IMR-90 (cell line): ENCODE data around the gene MALRD1. TPM values are rescaled to one million over a fixed set of nuclear protein-coding genes. Genes with fewer than 3 reads are reported as not detected.

Experiments
- ATAC-seq: fragments of 200-7000 bp; cut with Tn5 transposase; 2 replicates; pipeline ENCODE4 v1.9.1; 2020; ENCODE audit warnings: low read depth, mild to moderate bottlenecking, moderate library complexity
- BruUV-seq: library from RNA; stranded (reverse); fragments of 400-500 nt; replicated peaks from 2 replicates; lab custom pipeline; 2021; lab: Mats Ljungman, UMichigan
- CTCF ChIA-PET: fragments of 300-600 bp; formaldehyde crosslinking; extraction: SDS; loops from one replicate; lab custom pipeline; 2021; ENCODE audit warnings: antibody characterized with exemption; lab: Yijun Ruan, JAX
- POLR2A ChIA-PET: fragments of 300-600 bp; sonication (Branson Sonifier 250); formaldehyde crosslinking; loops from one replicate; lab custom pipeline; 2022; ENCODE audit warnings: antibody characterized with exemption; ENCODE audit not compliant: unreplicated experiment; lab: Charles Lee
- DNase-seq: peaks from one replicate; pipeline ENCODE4 v3.0.0; 2013
- H2AFZ ChIP-seq: replicated peaks from 2 replicates; pipeline ENCODE3; 2013; ENCODE audit warnings: low read length, mild to moderate bottlenecking; ENCODE audit not compliant: poor library complexity
- H2AK5ac ChIP-seq: 2 replicates; pipeline ENCODE4 v1.6.1; 2013; ENCODE audit warnings: low read depth, low read length, inconsistent platforms
- H2AK9ac ChIP-seq: replicated peaks from 2 replicates; pipeline ENCODE3; 2013; ENCODE audit warnings: mild to moderate bottlenecking, low read depth, low read length, moderate library complexity; ENCODE audit not compliant: poor library complexity
- H2BK120ac ChIP-seq: 2 replicates; pipeline ENCODE4 v1.6.1; 2013; ENCODE audit warnings: low read depth, low read length, inconsistent platforms
- H2BK15ac ChIP-seq: 3 replicates; pipeline ENCODE4 v1.6.1; 2013; ENCODE audit warnings: low read depth, low read length, inconsistent platforms
- H2BK20ac ChIP-seq: 2 replicates; pipeline ENCODE4 v1.6.1; 2013; ENCODE audit warnings: low read depth, mild to moderate bottlenecking, inconsistent platforms, low read length, moderate library complexity
- H2BK5ac ChIP-seq: 2 replicates; pipeline ENCODE4 v1.6.1; 2013; ENCODE audit warnings: mild to moderate bottlenecking, low read depth, low read length, inconsistent platforms; ENCODE audit not compliant: poor library complexity, severe bottlenecking
- H3K14ac ChIP-seq: replicated peaks from 2 replicates; pipeline ENCODE4 v1.6.1; 2013; ENCODE audit warnings: low read depth, low read length, inconsistent platforms
- H3K18ac ChIP-seq: 2 replicates; pipeline ENCODE4 v1.6.1; 2013; ENCODE audit warnings: low read depth, low read length, control low read depth
- H3K23ac ChIP-seq: 2 replicates; pipeline ENCODE4 v1.6.1; 2013; ENCODE audit warnings: low read depth, low read length, inconsistent platforms
- H3K27ac ChIP-seq: 2 replicates; pipeline ENCODE4 v1.5.1; 2013; ENCODE audit warnings: mild to moderate bottlenecking, control low read depth, low read length; ENCODE audit not compliant: insufficient read depth
- H3K27me3 ChIP-seq: 2 replicates; pipeline ENCODE4 v1.6.1; 2013; ENCODE audit warnings: low read length; ENCODE audit not compliant: control insufficient read depth, insufficient read depth
- H3K36me3 ChIP-seq: 2 replicates; pipeline ENCODE4 v1.6.1; 2013; ENCODE audit warnings: low read length, mixed read lengths; ENCODE audit not compliant: control insufficient read depth, insufficient read depth
- H3K4ac ChIP-seq: 2 replicates; pipeline ENCODE4 v1.6.1; 2013; ENCODE audit warnings: low read depth, low read length, inconsistent platforms
- H3K4me1 ChIP-seq: 2 replicates; pipeline ENCODE4 v1.6.1; 2013; ENCODE audit warnings: low read length, mixed read lengths; ENCODE audit not compliant: control insufficient read depth, insufficient read depth
- H3K4me2 ChIP-seq: 2 replicates; pipeline ENCODE4 v1.6.1; 2013; ENCODE audit warnings: low read depth, mild to moderate bottlenecking, control low read depth, low read length, moderate library complexity
- H3K4me3 ChIP-seq: 2 replicates; pipeline ENCODE4 v1.5.1; 2013; ENCODE audit warnings: low read depth, mild to moderate bottlenecking, control low read depth, low read length, moderate library complexity; ENCODE audit not compliant: insufficient read depth
- H3K56ac ChIP-seq: 2 replicates; pipeline ENCODE4 v1.6.1; 2013; ENCODE audit warnings: low read length, inconsistent platforms; ENCODE audit not compliant: insufficient read depth; ENCODE audit errors: extremely low read depth
- H3K79me1 ChIP-seq, 2 experiments: 2 replicates each; pipeline ENCODE4 v1.6.1; 2013; ENCODE audit warnings: low read length in 2 of 2, inconsistent platforms in 1 of 2, low read depth in 1 of 2
- H3K9ac ChIP-seq: 2 replicates; pipeline ENCODE4 v1.6.1; 2013; ENCODE audit warnings: low read depth, low read length, control low read depth
- H3K9me1 ChIP-seq: 2 replicates; pipeline ENCODE4 v1.6.1; 2013; ENCODE audit warnings: low read length, inconsistent platforms; ENCODE audit not compliant: insufficient read depth
- H3K9me3 ChIP-seq: 2 replicates; pipeline ENCODE4 v1.6.1; 2013; ENCODE audit warnings: low read length; ENCODE audit not compliant: control insufficient read depth, insufficient read depth
- H4K20me1 ChIP-seq: 2 replicates; pipeline ENCODE4 v1.6.1; 2013; ENCODE audit warnings: low read length, inconsistent platforms; ENCODE audit not compliant: insufficient read depth
- H4K5ac ChIP-seq: 2 replicates; pipeline ENCODE4 v1.6.1; 2013; ENCODE audit warnings: mild to moderate bottlenecking, low read depth, low read length, control low read depth
- H4K8ac ChIP-seq, 2 experiments: 2 replicates each; pipeline ENCODE4 v1.6.1; 2013; ENCODE audit warnings: low read depth in 2 of 2, low read length in 2 of 2, control low read depth in 1 of 2, inconsistent platforms in 1 of 2
- H4K91ac ChIP-seq: 2 replicates; pipeline ENCODE4 v1.6.1; 2013; ENCODE audit warnings: low read depth, low read length, inconsistent platforms; ENCODE audit not compliant: insufficient read depth
- CEBPB ChIP-seq: IDR thresholded peaks from 2 replicates; pipeline ENCODE4 v1.6.1; 2012; ENCODE audit warnings: low read depth, low read length, improper control_type of control experiment
- CHD1 ChIP-seq: IDR thresholded peaks from 2 replicates; pipeline ENCODE4 v1.6.1; 2012; ENCODE audit warnings: low read depth, low read length, improper control_type of control experiment
- FOS ChIP-seq: fragments of 150-350 bp; IDR thresholded peaks from 2 replicates; pipeline ENCODE4 v1.6.1; 2016; ENCODE audit warnings: low read depth, low read length
- MAFK ChIP-seq: IDR thresholded peaks from 2 replicates; pipeline ENCODE4 v1.6.1; 2012; ENCODE audit warnings: low read depth, low read length, improper control_type of control experiment
- MAZ ChIP-seq: IDR thresholded peaks from 2 replicates; pipeline ENCODE4 v1.6.1; 2012; ENCODE audit warnings: low read depth, mild to moderate bottlenecking, low read length, improper control_type of control experiment, moderate library complexity, borderline replicate concordance
- MXI1 ChIP-seq: IDR thresholded peaks from 2 replicates; pipeline ENCODE4 v1.6.1; 2012; ENCODE audit warnings: low read depth, mild to moderate bottlenecking, low read length, moderate library complexity, borderline replicate concordance
- NFE2L2 ChIP-seq: fragments of 150-350 bp; IDR thresholded peaks from 2 replicates; pipeline ENCODE4 v1.6.1; 2016; ENCODE audit warnings: low read depth, mild to moderate bottlenecking, low read length
- POLR2A ChIP-seq: IDR thresholded peaks from 2 replicates; pipeline ENCODE4 v1.6.1; 2012; ENCODE audit warnings: mild to moderate bottlenecking, low read depth, low read length
- RAD21 ChIP-seq: IDR thresholded peaks from 2 replicates; pipeline ENCODE4 v1.6.1; 2012; ENCODE audit warnings: low read length, improper control_type of control experiment
- RFX5 ChIP-seq: IDR thresholded peaks from 2 replicates; pipeline ENCODE4 v1.8.0; 2012; ENCODE audit warnings: low read depth, mild to moderate bottlenecking, low read length, moderate library complexity
- SMC3 ChIP-seq: fragments of 150-350 bp; IDR thresholded peaks from 2 replicates; pipeline ENCODE4 v1.6.1; 2016; ENCODE audit warnings: low read depth, mild to moderate bottlenecking, antibody characterized with exemption, low read length, moderate library complexity
- WGBS, 2 experiments: methylation state at CpG; one replicate each; pipeline versions ENCODE4 v1.1.5 to v1.1.7; 2013; ENCODE audit warnings: missing lambda C conversion rate in 2 of 2; ENCODE audit not compliant: insufficient read length in 1 of 2; ENCODE audit errors: extremely low coverage in 2 of 2; 5-methylcytosine and 5-hydroxymethylcytosine counted together
- dilution Hi-C: fragments of 300-500 bp; cut with HindIII; formaldehyde crosslinking; loops from one replicate; pipeline ENCODE4 v1.14.3; 2018; ENCODE audit warnings: low sequenced_read_pairs; ENCODE audit not compliant: unreplicated experiment
- in situ Hi-C: fragments of 300-500 bp; cut with MboI; formaldehyde crosslinking; loops from 3 replicates; pipeline ENCODE4 v1.14.3; 2019; ENCODE audit warnings: low sequenced_read_pairs, inconsistent platforms, mixed read lengths
- intact Hi-C: fragments of 100-400 bp; cut with micrococcal nuclease; formaldehyde crosslinking; loops from 2 replicates; pipeline ENCODE4 v1.10.0; 2022
- polyA plus RNA-seq, 3 experiments: library from polyadenylated mRNA; depleted of rRNA; stranded (reverse); fragments of >200 nt; gene quantifications; 2 replicates each; pipeline ENCODE4 v1.2.3, GENCODE V29; 2012; ENCODE audit warnings: low replicate concordance in 1 of 3
- total RNA-seq: library from RNA; depleted of rRNA; stranded (reverse); fragments of >200 nt; gene quantifications from 2 replicates; pipeline ENCODE4 v1.2.3, GENCODE V29; 2012
- TF ChIP-seq, protein P1 (sequence below): fragments of 150-350 bp; IDR thresholded peaks from 2 replicates; pipeline ENCODE4 v1.6.1; 2017; ENCODE audit warnings: mild to moderate bottlenecking, antibody characterized with exemption, low read length, low read depth
- TF ChIP-seq, protein P2 (sequence below): conservative IDR thresholded peaks from 2 replicates; pipeline ENCODE4 v1.5.1; 2012; ENCODE audit warnings: mild to moderate bottlenecking, low read depth, low read length, improper control_type of control experiment
- TF ChIP-seq, protein P3 (sequence below): fragments of 150-350 bp; IDR thresholded peaks from 2 replicates; pipeline ENCODE4 v1.6.1; 2016; ENCODE audit warnings: low read depth, mild to moderate bottlenecking, low read length, moderate library complexity, borderline replicate concordance

The MALRD1 gene
- total and polyA plus RNA-seq, 2 of the 4 experiments (the other 2 are of a cell fraction), result 0.34 to 1.1 TPM

DNA sequence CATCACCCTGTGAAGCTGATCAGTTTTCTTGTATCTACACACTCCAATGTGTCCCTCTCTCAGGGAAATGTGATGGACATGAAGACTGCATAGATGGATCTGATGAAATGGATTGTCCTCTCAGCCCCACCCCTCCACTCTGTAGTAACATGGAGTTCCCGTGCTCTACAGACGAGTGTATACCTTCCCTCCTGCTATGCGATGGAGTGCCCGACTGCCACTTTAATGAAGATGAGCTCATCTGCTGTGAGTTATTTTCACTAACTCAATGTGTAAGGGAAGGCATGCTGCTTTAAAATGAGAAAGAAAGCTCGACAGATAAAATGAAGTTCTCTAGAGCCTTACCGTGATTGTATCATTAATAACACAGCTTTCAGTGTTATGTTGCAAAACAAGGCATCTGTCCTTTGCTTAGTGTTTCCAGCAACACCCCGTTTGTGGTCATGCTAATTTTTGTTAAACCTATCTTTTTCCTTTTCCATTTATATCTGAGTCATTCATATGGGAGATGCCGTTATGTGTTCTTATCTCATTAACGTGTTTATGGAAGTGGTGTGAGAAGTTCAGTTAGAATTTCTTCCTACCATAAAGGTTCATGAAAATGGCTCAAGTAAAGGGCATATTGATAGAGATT, 546.7 kb downstream of the MALRD1 start:
- Histone ChIP-seq H2AK5ac (no peak overlapping the region), H3K9me1 (no peaks in the 10 kb centered on the region), H4K91ac (no peak overlapping the region), H2BK20ac (no peak overlapping the region), H3K14ac (no peak overlapping the region), H3K36me3 (no peaks in the 10 kb centered on the region), H3K23ac (no peak overlapping the region), H3K56ac (no peak overlapping the region), H3K79me1 (no peaks in the 10 kb centered on the region), H4K8ac (no peak overlapping the region), H4K20me1 (no peaks in the 10 kb centered on the region), H3K27me3 (no peaks in the 10 kb centered on the region), H2AK9ac (no peak overlapping the region), H3K4ac (no peak overlapping the region), H2BK120ac (no peak overlapping the region), H3K4me3 (no peak overlapping the region), H4K5ac (no peak overlapping the region), H2AFZ (no peak overlapping the region), H2BK15ac (no peak overlapping the region), H2BK5ac (no peak overlapping the region), H3K9ac (no peak overlapping the region), H3K18ac (no peak overlapping the region), H3K4me2 (no peak overlapping the region), H3K4me1 (0 out of 2 replicates have a peak, but pooled peaks cover 1% of the 10 kb centered on the region), H3K27ac (no peak overlapping the region), H3K9me3 (no peaks in the 10 kb centered on the region)
- ChIA-PET CTCF (no interaction called here), POLR2A (no interaction called here)
- TF ChIP-seq, protein P1, sequence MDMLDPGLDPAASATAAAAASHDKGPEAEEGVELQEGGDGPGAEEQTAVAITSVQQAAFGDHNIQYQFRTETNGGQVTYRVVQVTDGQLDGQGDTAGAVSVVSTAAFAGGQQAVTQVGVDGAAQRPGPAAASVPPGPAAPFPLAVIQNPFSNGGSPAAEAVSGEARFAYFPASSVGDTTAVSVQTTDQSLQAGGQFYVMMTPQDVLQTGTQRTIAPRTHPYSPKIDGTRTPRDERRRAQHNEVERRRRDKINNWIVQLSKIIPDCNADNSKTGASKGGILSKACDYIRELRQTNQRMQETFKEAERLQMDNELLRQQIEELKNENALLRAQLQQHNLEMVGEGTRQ, result no peak
- TF ChIP-seq FOS, result no peak
- TF ChIP-seq CEBPB, result no peak
- no peak for TF ChIP-seq RAD21
- TF ChIP-seq SMC3, result no peak
- no peak for TF ChIP-seq MAZ
- no peak for TF ChIP-seq RFX5
- no peak for TF ChIP-seq CHD1
- TF ChIP-seq NFE2L2, result no peak
- no peak for TF ChIP-seq MAFK
- TF ChIP-seq, protein P2, sequence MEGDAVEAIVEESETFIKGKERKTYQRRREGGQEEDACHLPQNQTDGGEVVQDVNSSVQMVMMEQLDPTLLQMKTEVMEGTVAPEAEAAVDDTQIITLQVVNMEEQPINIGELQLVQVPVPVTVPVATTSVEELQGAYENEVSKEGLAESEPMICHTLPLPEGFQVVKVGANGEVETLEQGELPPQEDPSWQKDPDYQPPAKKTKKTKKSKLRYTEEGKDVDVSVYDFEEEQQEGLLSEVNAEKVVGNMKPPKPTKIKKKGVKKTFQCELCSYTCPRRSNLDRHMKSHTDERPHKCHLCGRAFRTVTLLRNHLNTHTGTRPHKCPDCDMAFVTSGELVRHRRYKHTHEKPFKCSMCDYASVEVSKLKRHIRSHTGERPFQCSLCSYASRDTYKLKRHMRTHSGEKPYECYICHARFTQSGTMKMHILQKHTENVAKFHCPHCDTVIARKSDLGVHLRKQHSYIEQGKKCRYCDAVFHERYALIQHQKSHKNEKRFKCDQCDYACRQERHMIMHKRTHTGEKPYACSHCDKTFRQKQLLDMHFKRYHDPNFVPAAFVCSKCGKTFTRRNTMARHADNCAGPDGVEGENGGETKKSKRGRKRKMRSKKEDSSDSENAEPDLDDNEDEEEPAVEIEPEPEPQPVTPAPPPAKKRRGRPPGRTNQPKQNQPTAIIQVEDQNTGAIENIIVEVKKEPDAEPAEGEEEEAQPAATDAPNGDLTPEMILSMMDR, result no peak
- TF ChIP-seq, protein P3, sequence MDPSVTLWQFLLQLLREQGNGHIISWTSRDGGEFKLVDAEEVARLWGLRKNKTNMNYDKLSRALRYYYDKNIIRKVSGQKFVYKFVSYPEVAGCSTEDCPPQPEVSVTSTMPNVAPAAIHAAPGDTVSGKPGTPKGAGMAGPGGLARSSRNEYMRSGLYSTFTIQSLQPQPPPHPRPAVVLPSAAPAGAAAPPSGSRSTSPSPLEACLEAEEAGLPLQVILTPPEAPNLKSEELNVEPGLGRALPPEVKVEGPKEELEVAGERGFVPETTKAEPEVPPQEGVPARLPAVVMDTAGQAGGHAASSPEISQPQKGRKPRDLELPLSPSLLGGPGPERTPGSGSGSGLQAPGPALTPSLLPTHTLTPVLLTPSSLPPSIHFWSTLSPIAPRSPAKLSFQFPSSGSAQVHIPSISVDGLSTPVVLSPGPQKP, result no peak
- TF ChIP-seq MXI1, result no peak
- TF ChIP-seq POLR2A, result no peak
- DNase-seq (no peak), ATAC-seq (no peak)
- intact Hi-C loops, result loop anchor here (5.0 kb wide), 1 partner anchor 338 kb away; no protein-coding TSS in a partner anchor
- in situ Hi-C loops, result no loop called here
- BruUV-seq, result no TSS peak
- no CpG with 5 or more reads among the region's 9 CpGs for WGBS, 2 experiments
- dilution Hi-C loops, result no loop called here
